PFSK-1 (cell line): ENCODE measurements around the gene ARNT2.

Source experiments
- FOXP2 ChIP-seq: optimal IDR thresholded peaks from 2 replicates; pipeline ENCODE3; 2011; ENCODE audit warnings: borderline replicate concordance, control low read depth, inconsistent platforms; ENCODE audit not compliant: insufficient read depth; ENCODE audit errors: extremely low read length, extremely low read depth
- POLR2AphosphoS5 ChIP-seq: IDR thresholded peaks from 2 replicates; pipeline ENCODE4 v1.6.1; 2012; ENCODE audit warnings: low read depth, mild to moderate bottlenecking, control low read depth, low read length, moderate library complexity
- SIN3A ChIP-seq: IDR thresholded peaks from 2 replicates; pipeline ENCODE4 v1.6.1; 2012; ENCODE audit warnings: mild to moderate bottlenecking, low read length, moderate library complexity, borderline replicate concordance; ENCODE audit not compliant: insufficient read depth
- TAF1 ChIP-seq: IDR thresholded peaks from 2 replicates; pipeline ENCODE4 v1.6.1; 2012; ENCODE audit warnings: low read length, control low read depth, borderline replicate concordance; ENCODE audit not compliant: insufficient read depth
- TF ChIP-seq, protein P1 (sequence below), 2 experiments: IDR thresholded peaks; 2 replicates each; pipeline versions ENCODE4 v1.6.1 to v1.8.0; 2011 to 2012; ENCODE audit warnings: low read depth in 2 of 2, low read length in 2 of 2, control low read depth in 1 of 2, inconsistent platforms in 1 of 2, mild to moderate bottlenecking in 1 of 2, moderate library complexity in 1 of 2; ENCODE audit not compliant: insufficient read depth in 1 of 2

DNA sequence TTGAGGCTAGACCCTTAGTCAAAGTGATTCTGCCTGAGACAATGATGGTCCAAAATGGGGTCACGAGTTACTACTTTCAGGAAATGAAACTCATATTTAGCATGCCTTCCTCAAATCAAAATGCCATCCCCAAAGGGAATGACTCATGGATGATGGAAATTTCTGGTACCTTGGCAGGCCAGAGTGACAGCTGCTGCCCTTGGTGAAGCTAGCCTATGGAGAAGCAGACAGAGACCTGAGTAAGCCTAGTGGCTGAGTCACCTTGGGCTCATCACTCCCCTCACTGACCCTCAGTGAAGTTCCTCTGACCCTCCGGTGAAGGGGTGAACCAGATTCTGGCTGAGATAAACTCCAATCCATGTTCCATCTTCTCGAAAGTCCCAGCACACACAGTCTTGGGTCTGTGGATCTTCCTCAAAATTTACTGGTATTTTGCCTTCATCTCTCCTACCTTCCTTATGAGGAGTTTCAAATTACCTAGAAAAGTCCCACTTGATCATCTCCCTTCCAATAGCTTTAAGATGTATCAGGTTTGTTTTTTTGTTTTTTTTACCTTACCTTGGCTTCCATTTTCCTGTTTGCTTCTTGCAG is 236.4 kb downstream of the ARNT2 start:
- TF ChIP-seq TAF1 (no peak), FOXP2 (no peak), POLR2AphosphoS5 (no peak), SIN3A (no peak)
- TF ChIP-seq, protein P1, sequence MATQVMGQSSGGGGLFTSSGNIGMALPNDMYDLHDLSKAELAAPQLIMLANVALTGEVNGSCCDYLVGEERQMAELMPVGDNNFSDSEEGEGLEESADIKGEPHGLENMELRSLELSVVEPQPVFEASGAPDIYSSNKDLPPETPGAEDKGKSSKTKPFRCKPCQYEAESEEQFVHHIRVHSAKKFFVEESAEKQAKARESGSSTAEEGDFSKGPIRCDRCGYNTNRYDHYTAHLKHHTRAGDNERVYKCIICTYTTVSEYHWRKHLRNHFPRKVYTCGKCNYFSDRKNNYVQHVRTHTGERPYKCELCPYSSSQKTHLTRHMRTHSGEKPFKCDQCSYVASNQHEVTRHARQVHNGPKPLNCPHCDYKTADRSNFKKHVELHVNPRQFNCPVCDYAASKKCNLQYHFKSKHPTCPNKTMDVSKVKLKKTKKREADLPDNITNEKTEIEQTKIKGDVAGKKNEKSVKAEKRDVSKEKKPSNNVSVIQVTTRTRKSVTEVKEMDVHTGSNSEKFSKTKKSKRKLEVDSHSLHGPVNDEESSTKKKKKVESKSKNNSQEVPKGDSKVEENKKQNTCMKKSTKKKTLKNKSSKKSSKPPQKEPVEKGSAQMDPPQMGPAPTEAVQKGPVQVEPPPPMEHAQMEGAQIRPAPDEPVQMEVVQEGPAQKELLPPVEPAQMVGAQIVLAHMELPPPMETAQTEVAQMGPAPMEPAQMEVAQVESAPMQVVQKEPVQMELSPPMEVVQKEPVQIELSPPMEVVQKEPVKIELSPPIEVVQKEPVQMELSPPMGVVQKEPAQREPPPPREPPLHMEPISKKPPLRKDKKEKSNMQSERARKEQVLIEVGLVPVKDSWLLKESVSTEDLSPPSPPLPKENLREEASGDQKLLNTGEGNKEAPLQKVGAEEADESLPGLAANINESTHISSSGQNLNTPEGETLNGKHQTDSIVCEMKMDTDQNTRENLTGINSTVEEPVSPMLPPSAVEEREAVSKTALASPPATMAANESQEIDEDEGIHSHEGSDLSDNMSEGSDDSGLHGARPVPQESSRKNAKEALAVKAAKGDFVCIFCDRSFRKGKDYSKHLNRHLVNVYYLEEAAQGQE (IDR thresholded peaks at IDR 0.05; ENCODE audit: insufficient read depth in 1 of 2, low read depth in 2 of 2, low read length in 2 of 2): no peak
